ENCODE results near the gene TDRD7. TPM values are rescaled to one million over a fixed set of nuclear protein-coding genes. Genes with fewer than 3 reads are reported as not detected.

Gene TDRD7
- total and polyA plus RNA-seq, 2 of the 13 experiments (the other 11 are each of a cell fraction or from before 2014, with no cell fraction given) = 9.8 to 15.5 TPM

DNA sequence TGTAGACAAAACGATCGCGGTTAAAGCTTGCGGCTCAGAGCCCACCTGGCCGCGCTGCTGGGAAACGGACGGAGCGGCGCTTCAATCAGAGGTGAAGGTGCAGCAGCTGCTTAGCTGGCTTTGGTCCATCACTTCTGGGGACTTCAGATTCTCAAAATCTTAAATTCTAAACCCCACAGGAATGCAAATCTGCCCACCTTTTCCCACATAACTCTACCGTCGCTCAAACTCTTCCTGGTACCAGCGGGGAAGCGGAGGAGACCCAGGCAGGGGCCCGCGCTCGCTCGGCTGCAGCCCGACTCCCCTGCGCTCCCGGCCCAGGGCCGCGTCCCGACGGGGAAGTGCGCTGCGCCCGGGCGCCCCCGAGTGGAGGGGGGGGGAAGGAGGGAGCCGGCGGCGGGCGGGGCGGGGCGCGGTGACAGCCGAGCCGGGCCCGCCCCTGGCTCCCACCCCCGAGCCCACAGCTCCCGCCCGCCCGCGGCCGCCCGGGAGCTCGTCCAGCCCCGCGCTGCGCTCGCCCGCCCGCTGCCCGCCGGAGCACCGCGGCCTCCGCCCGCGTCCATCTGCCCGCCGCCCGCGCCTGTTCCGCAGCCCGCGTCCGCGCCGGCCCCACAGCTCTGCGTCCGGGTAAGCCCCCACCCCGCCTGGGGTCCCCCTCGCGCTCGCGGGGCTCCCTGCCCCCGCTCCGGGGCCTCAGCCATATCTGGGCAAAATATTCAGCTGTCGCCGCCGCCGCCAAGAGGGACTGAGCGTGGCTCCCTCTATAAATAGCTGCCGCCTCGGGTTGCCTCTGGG lies 89.5 kb downstream of the TDRD7 start, which contains the start of gene TMOD1 (continued):
- no peak for TF ChIP-seq ZNF326 (CRISPR knock-in tag; IDR thresholded peaks at IDR 0.05; ENCODE audit: borderline replicate concordance)
- no peak for TF ChIP-seq SP2 (CRISPR knock-in tag; IDR thresholded peaks at IDR 0.05)
- no peak for TF ChIP-seq ZNF121 (CRISPR knock-in tag; IDR thresholded peaks at IDR 0.05)
- TF ChIP-seq HNRNPH1 (optimal IDR thresholded peaks at IDR 0.05; ENCODE audit: low read depth, low read length) = no peak
- TF ChIP-seq, protein P1, sequence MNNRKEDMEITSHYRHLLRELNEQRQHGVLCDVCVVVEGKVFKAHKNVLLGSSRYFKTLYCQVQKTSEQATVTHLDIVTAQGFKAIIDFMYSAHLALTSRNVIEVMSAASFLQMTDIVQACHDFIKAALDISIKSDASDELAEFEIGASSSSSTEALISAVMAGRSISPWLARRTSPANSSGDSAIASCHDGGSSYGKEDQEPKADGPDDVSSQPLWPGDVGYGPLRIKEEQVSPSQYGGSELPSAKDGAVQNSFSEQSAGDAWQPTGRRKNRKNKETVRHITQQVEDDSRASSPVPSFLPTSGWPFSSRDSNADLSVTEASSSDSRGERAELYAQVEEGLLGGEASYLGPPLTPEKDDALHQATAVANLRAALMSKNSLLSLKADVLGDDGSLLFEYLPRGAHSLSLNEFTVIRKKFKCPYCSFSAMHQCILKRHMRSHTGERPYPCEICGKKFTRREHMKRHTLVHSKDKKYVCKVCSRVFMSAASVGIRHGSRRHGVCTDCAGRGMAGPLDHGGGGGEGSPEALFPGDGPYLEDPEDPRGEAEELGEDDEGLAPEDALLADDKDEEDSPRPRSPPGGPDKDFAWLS (CRISPR knock-in tag; IDR thresholded peaks at IDR 0.05; ENCODE audit: borderline replicate concordance) = no peak
- no peak for TF ChIP-seq MTF2 (CRISPR knock-in tag; IDR thresholded peaks at IDR 0.05; ENCODE audit: borderline replicate concordance)
- TF ChIP-seq RNF2 (conservative IDR thresholded peaks at IDR 0.05; ENCODE audit: low read depth) = peak; percentile 62; the same call in 1 of the 2 replicates
- no peak for TF ChIP-seq ZBTB38 (CRISPR knock-in tag; IDR thresholded peaks at IDR 0.05)
- no peak for TF ChIP-seq SCMH1 (CRISPR knock-in tag; IDR thresholded peaks at IDR 0.05; ENCODE audit: borderline replicate concordance)
- TF ChIP-seq CREB1 (IDR thresholded peaks at IDR 0.05) = no peak
- no peak for TF ChIP-seq CREB1 (CRISPR knock-in tag; IDR thresholded peaks at IDR 0.05)
- TF ChIP-seq CEBPB (IDR thresholded peaks at IDR 0.05; ENCODE audit: borderline replicate concordance, low read depth, low read length) = no peak
- no peak for TF ChIP-seq DMAP1 (CRISPR knock-in tag; IDR thresholded peaks at IDR 0.05)
- TF ChIP-seq, protein P2, sequence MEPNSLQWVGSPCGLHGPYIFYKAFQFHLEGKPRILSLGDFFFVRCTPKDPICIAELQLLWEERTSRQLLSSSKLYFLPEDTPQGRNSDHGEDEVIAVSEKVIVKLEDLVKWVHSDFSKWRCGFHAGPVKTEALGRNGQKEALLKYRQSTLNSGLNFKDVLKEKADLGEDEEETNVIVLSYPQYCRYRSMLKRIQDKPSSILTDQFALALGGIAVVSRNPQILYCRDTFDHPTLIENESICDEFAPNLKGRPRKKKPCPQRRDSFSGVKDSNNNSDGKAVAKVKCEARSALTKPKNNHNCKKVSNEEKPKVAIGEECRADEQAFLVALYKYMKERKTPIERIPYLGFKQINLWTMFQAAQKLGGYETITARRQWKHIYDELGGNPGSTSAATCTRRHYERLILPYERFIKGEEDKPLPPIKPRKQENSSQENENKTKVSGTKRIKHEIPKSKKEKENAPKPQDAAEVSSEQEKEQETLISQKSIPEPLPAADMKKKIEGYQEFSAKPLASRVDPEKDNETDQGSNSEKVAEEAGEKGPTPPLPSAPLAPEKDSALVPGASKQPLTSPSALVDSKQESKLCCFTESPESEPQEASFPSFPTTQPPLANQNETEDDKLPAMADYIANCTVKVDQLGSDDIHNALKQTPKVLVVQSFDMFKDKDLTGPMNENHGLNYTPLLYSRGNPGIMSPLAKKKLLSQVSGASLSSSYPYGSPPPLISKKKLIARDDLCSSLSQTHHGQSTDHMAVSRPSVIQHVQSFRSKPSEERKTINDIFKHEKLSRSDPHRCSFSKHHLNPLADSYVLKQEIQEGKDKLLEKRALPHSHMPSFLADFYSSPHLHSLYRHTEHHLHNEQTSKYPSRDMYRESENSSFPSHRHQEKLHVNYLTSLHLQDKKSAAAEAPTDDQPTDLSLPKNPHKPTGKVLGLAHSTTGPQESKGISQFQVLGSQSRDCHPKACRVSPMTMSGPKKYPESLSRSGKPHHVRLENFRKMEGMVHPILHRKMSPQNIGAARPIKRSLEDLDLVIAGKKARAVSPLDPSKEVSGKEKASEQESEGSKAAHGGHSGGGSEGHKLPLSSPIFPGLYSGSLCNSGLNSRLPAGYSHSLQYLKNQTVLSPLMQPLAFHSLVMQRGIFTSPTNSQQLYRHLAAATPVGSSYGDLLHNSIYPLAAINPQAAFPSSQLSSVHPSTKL (CRISPR knock-in tag; IDR thresholded peaks at IDR 0.05) = peak; percentile 24; the same call in 1 of the 2 replicates
- TF ChIP-seq, protein P3, sequence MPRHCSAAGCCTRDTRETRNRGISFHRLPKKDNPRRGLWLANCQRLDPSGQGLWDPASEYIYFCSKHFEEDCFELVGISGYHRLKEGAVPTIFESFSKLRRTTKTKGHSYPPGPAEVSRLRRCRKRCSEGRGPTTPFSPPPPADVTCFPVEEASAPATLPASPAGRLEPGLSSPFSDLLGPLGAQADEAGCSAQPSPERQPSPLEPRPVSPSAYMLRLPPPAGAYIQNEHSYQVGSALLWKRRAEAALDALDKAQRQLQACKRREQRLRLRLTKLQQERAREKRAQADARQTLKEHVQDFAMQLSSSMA (CRISPR knock-in tag; IDR thresholded peaks at IDR 0.05) = no peak
- no peak for TF ChIP-seq ZNF317 (CRISPR knock-in tag; IDR thresholded peaks at IDR 0.05)
- no peak for TF ChIP-seq ZFP90 (CRISPR knock-in tag; IDR thresholded peaks at IDR 0.05; ENCODE audit: borderline replicate concordance)
- no peak for TF ChIP-seq PHB2 (IDR thresholded peaks at IDR 0.05; ENCODE audit: partially characterized antibody)
- TF ChIP-seq STAG1 (CRISPR knock-in tag; IDR thresholded peaks at IDR 0.05) = 0 out of 2 replicates have a peak, but pooled peaks have one; percentile 9
- no peak for TF ChIP-seq BCL6 (CRISPR knock-in tag; IDR thresholded peaks at IDR 0.05)
- no peak for TF ChIP-seq ZNF468 (CRISPR knock-in tag; IDR thresholded peaks at IDR 0.05)

All from HepG2 (cell line).